HG02884 (cell line): ENCODE measurements around the gene LRP1.

ENCODE experiments used
- ATAC-seq: cut with Tn5 transposase; IDR thresholded peaks from one replicate; pipeline ENCODE4 v1.9.1; 2021; ENCODE audit warnings: mild to moderate bottlenecking, moderate library complexity; ENCODE audit not compliant: unreplicated experiment

LRP1 gene

DNA sequence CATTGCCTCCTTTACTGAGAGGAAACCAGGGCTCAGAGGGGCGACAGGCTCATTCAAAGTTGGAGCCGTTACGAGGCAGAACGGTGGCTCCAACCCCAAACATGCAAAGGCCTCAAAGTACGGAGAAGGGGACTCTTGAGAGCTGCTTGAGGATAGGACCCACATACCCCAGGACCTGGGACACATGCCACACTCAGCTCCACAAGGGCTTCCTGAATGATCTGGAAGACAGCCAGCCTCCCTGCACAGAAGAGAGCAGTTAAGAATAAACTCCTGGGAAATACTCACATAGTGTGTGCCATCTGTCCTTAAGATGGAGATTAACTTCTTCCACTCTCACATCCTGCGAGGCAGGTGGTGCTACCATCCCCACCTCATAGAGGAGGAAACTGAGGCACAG lies 61.8 kb downstream of the LRP1 start:
- no peak for ATAC-seq

DNA sequence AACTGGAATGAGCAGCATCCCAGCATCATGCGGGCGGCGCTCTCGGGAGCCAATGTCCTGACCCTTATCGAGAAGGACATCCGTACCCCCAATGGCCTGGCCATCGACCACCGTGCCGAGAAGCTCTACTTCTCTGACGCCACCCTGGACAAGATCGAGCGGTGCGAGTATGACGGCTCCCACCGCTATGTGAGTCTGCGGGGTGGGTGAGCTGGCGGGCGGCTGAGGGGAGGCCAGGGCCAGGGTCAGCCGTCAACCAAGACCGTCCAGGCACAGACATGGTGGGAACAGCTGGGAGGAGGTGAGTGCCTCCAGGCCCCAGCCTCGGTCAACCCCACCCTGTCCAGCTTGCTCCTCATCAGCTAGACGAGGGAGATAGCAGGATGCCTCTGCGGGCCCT lies 62.5 kb downstream of the LRP1 start:
- ATAC-seq, result no peak

DNA sequence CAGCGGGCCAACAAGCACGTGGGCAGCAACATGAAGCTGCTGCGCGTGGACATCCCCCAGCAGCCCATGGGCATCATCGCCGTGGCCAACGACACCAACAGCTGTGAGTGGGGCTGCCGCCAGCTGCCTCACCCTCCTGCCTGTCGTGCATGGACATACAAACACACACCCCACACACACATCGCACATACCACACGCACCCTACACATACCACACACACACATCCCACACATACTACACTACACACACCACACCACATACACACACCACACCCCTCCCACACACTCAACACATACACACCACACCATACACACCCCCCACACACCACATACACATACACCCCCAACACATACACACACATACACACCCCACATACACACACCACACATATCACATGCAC lies 63.1 kb downstream of the LRP1 start:
- no peak for ATAC-seq

DNA sequence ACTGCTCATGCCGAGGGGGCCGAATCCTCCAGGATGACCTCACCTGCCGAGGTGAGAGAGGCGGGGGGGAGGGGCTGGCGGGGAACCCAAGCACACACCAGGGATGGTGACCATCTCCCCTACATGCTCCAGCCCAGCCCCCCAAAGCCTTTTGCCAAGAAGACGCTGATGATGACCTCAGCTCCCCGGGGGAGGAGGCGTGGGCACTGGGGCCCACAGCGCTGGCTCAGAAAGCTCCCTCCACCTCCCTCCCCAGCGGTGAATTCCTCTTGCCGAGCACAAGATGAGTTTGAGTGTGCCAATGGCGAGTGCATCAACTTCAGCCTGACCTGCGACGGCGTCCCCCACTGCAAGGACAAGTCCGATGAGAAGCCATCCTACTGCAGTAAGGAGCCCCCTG lies 64.6 kb downstream of the LRP1 start:
- no peak for ATAC-seq

DNA sequence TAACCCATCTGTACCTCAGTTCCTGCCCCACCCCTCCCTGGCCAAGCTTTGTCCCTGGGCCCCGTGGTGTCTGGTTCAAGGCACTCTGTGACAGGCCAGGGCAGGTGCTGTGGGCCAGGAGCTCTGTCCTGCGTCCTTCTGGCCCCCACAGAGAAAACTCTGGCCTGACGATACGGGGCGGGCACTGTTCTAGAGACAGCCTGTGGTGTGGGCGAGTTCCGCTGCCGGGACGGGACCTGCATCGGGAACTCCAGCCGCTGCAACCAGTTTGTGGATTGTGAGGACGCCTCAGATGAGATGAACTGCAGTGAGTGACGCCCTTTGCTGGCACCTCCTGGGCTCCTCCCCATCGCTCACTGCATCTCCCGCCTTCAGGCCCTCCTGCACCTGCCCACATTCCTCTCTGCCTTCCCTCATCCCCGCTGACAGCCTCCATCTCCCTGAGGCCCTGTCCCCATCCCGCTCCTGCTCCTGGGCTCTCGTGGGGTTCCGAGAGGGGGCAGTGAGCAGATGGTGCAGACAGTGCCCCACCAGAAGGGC lies 65.5 kb downstream of the LRP1 start:
- no peak for ATAC-seq

DNA sequence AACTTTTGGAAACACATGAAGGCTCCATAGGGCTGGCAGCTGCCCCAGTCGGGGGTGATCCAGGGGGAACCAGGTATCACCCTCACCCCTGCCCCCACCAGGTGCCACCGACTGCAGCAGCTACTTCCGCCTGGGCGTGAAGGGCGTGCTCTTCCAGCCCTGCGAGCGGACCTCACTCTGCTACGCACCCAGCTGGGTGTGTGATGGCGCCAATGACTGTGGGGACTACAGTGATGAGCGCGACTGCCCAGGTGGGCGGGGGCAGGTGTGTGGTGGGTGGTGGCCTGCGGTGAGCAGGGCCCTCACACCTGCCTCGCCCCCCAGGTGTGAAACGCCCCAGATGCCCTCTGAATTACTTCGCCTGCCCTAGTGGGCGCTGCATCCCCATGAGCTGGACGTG lies 66.0 kb downstream of the LRP1 start:
- ATAC-seq, result no peak

DNA sequence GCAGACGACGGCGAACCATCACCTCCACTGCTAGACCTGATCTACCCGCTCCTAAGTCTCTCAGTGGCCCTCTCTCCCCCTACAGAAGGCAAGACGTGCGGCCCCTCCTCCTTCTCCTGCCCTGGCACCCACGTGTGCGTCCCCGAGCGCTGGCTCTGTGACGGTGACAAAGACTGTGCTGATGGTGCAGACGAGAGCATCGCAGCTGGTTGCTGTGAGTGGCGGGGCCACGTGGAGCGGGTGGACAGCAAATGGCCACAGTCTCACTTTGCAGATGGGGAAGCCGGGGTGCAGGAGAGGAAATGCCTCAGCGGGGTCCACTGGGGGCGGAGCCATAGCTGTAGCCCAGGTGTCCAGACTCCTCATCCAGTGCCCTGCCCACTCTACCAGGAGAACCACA lies 66.9 kb downstream of the LRP1 start:
- ATAC-seq, result no peak

DNA sequence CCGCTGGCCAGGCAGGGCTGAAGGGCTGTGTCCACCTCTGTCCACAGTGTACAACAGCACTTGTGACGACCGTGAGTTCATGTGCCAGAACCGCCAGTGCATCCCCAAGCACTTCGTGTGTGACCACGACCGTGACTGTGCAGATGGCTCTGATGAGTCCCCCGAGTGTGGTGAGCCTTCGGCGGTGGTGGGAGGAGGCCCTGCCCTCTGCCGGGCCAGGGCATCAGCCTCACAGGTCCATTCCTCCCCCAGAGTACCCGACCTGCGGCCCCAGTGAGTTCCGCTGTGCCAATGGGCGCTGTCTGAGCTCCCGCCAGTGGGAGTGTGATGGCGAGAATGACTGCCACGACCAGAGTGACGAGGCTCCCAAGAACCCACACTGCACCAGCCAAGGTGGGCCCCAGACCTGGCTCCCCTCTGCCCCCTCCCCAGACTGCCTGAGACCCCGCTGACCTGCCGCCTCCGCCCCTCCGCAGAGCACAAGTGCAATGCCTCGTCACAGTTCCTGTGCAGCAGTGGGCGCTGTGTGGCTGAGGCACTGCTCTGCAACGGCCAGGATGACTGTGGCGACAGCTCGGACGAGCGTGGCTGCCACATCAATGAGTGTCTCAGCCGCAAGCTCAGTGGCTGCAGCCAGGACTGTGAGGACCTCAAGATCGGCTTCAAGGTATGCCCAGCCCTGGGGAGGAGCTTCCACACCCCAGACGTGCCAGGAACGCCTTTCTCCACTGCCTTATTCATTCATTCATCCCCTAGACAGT lies 67.5 kb downstream of the LRP1 start:
- ATAC-seq, result no peak

DNA sequence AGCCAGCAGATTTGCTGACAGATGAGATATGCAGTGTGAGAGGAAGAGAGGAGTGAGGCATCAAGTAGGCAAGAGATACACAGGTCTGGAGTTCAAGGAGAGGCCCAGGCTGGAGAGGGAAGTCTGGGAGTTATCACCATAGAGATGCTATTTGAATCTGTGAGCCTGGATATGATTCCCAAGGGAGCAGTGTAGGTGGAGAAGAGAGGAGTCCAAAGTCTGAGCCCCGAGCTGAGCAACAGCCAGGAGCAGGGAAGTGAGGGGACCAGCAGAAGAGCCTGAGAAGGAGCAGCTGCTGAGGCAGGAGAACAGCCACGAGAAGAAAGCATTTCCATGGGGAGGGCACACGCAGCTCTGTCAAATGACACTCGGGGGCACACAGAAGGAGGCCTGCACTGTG lies 68.2 kb downstream of the LRP1 start:
- no peak for ATAC-seq

DNA sequence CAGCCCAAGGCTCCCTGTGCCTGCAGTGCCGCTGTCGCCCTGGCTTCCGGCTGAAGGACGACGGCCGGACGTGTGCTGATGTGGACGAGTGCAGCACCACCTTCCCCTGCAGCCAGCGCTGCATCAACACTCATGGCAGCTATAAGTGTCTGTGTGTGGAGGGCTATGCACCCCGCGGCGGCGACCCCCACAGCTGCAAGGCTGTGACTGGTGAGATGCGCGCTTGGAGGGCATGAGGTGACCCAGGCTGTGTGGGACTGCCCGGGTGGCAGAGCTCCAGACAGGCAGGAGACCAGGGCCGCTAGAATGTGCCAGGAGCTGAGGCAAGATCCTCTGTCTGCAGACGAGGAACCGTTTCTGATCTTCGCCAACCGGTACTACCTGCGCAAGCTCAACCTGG lies 68.7 kb downstream of the LRP1 start:
- no peak for ATAC-seq

DNA sequence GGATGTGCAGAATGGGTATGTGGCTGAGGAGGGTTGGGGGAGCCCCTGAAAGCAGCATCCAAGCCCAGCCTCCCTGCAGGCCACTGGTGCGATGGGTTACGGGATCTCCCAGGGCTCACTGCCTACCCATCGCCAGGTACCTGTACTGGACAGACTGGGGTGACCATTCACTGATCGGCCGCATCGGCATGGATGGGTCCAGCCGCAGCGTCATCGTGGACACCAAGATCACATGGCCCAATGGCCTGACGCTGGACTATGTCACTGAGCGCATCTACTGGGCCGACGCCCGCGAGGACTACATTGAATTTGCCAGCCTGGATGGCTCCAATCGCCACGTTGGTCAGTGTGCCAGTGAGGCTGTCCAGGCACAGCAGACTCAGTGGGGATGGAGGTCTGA lies 70.0 kb downstream of the LRP1 start:
- ATAC-seq, result no peak

DNA sequence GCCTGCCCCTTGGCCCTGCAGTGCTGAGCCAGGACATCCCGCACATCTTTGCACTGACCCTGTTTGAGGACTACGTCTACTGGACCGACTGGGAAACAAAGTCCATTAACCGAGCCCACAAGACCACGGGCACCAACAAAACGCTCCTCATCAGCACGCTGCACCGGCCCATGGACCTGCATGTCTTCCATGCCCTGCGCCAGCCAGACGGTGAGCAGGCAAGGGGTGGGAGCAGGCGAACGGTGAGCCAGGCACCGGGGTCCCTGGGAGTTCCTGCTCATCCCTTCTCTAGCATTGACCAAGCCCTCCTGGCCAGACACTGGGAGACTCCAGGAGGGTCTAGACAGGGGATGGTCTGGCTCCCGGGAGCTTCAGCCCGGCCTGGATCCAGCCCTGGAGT lies 70.9 kb downstream of the LRP1 start:
- ATAC-seq, result no peak

DNA sequence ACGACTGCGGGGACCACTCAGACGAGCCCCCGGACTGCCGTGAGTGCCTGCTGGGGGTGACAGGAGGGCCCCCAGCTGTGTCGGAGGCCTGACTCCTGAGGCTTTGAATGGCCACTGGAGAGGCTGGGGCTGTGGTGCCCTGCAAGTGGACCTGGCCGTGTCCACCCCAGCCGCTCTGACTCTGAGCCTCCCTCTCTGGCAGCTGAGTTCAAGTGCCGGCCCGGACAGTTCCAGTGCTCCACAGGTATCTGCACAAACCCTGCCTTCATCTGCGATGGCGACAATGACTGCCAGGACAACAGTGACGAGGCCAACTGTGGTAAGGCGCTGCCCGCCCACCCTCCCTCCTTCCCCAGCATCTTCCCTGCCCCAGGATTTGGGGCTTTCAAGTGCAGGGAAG lies 72.2 kb downstream of the LRP1 start:
- no peak for ATAC-seq

DNA sequence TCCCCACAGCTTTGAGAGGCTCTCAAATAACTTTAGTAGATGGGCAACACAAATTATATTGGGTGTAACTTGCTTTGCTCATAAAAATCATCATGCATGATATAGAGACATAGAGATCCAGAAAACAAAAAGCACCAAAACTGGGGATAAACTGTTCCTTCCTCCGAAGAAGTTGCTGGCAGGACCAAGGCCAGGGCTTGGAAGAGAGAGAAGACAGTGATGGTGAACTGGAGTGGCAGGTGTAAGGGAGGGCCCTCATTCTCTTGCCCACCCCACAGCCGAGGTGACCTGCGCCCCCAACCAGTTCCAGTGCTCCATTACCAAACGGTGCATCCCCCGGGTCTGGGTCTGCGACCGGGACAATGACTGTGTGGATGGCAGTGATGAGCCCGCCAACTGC lies 72.9 kb downstream of the LRP1 start:
- no peak for ATAC-seq

DNA sequence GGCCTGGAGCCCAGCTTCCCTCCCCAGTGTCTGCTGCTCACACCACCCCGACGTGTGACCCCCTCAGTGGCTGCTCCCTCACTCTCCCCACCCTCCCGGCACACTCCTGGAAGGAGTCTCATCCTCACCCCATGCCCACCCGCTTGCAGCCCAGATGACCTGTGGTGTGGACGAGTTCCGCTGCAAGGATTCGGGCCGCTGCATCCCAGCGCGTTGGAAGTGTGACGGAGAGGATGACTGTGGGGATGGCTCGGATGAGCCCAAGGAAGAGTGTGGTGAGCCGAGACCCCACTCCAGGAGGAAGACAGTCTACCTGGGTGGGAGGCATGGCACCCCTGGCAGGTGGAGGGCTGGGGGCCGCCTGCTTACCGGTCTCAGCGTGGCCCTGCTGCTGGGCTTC lies 73.3 kb downstream of the LRP1 start:
- ATAC-seq, result no peak

DNA sequence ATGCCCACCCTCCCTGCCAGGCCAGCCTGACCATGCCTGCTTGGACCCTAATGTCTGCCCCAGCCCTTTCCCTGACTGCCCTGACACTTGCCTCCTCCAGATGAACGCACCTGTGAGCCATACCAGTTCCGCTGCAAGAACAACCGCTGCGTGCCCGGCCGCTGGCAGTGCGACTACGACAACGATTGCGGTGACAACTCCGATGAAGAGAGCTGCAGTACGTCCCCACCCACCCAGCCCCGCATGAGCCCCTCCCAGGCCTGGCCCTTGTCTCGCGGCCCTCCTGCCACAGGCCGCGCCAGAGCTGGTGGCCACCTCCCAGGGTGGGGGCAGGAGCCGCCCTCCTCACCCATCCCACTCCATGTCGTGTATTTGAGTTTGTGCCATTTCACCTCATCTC lies 74.0 kb downstream of the LRP1 start:
- no peak for ATAC-seq

DNA sequence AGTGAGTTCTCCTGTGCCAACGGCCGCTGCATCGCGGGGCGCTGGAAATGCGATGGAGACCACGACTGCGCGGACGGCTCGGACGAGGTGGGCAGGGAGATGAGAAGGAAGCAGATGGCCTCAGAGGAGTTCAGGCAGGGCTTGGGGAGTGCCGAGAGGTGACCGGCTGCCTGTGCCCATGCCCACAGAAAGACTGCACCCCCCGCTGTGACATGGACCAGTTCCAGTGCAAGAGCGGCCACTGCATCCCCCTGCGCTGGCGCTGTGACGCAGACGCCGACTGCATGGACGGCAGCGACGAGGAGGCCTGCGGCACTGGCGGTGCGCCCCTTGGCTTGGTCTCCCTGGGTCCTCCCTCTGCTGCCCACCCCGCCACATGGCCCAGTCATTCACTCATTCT lies 74.9 kb downstream of the LRP1 start:
- ATAC-seq, result no peak

DNA sequence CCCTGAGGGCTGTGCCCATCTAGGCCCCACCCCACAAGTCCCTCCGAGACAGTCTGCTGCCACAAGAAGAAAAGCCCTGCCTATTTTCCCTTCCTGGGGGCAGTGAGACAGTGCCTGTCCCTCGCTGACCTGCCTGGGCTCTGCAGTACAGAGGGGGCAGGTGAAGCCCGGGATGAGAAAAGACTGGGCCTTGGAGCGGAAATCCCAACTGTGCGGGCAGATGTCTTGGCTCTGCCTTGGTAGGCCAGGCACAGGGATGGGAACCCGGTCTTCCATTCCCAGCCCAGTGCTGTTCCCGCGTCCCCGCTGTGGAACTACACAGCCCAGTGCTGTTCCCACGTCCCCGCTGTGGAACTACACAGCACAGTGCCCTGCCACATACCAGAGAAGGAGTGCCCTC lies 75.5 kb downstream of the LRP1 start:
- ATAC-seq, result no peak

DNA sequence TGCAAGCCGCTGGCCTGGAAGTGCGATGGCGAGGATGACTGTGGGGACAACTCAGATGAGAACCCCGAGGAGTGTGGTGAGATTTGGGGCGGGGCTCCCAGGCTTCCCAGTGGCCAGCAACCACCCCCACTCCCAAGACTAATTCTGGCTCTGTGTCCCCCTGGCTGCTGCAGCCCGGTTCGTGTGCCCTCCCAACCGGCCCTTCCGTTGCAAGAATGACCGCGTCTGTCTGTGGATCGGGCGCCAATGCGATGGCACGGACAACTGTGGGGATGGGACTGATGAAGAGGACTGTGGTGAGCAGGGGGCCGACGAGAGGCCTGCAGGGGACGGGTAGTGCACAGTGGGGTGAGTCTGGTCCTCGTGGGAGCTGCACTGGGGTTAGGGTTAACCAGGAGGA lies 76.2 kb downstream of the LRP1 start:
- ATAC-seq, result no peak

DNA sequence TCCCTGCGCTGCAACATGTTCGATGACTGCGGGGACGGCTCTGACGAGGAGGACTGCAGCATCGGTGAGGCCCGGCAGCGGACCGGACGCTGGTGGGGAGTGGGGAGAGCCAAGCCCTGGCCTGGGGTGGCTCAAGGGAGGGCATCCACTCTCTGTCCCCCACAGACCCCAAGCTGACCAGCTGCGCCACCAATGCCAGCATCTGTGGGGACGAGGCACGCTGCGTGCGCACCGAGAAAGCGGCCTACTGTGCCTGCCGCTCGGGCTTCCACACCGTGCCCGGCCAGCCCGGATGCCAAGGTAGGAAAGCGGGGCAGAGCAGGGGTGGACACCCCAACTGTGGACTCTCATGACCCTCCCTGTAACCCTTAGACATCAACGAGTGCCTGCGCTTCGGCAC lies 76.9 kb downstream of the LRP1 start:
- no peak for ATAC-seq

DNA sequence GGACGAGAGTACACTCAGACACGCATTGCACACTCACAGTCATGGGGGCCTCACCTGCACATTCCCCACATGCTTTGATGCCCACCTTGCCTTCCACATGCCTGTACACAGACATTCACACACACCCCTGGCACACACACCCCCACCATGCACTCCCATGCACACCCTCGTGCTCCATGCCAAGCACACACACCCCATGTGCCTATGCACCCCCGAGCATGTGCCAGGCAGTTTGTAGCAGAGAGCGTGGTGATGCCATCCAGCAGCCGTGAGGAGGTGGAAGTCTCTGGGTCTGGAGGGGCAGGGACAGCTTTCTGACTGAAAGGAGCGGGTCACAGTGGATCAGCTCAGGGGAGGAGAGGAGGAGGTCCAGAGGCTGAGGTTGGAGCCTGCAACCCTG lies 77.6 kb downstream of the LRP1 start:
- ATAC-seq, result no peak

DNA sequence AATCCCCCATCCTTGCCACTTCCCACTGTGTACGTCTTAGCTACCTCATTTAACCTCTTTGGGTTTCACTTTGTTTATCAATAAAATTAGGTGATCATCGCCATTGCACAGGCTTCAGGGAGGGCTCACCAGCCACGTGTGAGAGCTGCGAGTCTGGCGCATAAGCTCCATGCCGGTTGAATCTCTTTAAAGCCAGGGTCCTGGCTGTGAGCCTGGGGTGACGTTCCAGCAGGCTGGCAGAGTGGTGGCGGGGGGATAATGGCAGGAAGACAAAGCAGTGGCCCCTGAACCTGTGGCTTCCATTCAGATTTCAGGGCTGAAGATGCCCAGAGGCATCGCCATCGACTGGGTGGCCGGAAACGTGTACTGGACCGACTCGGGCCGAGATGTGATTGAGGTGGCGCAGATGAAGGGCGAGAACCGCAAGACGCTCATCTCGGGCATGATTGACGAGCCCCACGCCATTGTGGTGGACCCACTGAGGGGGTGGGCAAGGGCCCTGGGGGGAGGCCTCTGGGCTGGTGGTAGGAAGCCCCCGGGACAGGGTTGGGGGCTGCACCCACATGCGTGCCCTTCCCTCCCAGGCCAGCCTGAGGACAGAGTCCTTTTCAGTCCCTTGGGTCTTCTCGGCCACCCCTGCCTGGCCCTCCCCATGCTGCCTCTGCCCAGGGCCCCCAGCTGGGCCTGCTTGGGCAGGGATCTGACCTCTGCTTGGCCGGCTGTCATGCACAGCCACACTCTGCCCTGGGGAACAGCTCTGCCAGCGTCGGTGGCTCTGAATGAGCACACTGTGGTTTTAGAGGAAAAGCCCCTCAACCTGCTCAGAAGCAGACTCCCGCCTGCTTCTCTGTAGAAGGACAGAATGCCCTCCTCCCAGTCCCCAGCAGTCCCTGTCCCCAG lies 79.7 kb downstream of the LRP1 start:
- ATAC-seq, result no peak
